Measurements from ENCODE around the gene AZGP1.
A peak's percentile ranks its signal among the peaks of the same experiment; 100 is the strongest.
"Not testable (repeated sequence)": the region's sequence is repeated elsewhere in the genome, so short reads cannot be mapped to it uniquely, and the experiment has no call there.

The AZGP1 gene

GRCh38 chr7:99975782-99976521 lies at the start of gene AZGP1:
Gene AZGP1 (minus strand): TSS chr7:99976031. CDS start chr7:99976020, 11 bp downstream.
- FAIRE-seq (no peak), DNase-seq (ENCODE audit: insufficient read length, low spot score) (peak; percentile 16)
- TF ChIP-seq POLR2A (IDR thresholded peaks at IDR 0.05; ENCODE audit: low read depth, low read length) = no peak

- FAIRE-seq (no peak), DNase-seq (ENCODE audit: insufficient read length, low spot score) (no peak)
- TF ChIP-seq POLR2A (IDR thresholded peaks at IDR 0.05; ENCODE audit: low read depth, low read length) = no peak
These were observed 48.3 kb upstream of the AZGP1 start for GRCh38 chr7:100024020-100024619.

- DNase-seq (ENCODE audit: insufficient read length, low spot score) = no peak
- TF ChIP-seq POLR2A (IDR thresholded peaks at IDR 0.05; ENCODE audit: low read depth, low read length) = no peak
- FAIRE-seq = no peak
These were observed 47.7 kb upstream of the AZGP1 start for GRCh38 chr7:100023526-100023925.

GRCh38 chr7:100022621-100023020 lies 46.8 kb upstream of the AZGP1 start:
- FAIRE-seq (no peak), DNase-seq (ENCODE audit: insufficient read length, low spot score) (no peak)
- TF ChIP-seq POLR2A (IDR thresholded peaks at IDR 0.05; ENCODE audit: low read depth, low read length) = no peak

DNA sequence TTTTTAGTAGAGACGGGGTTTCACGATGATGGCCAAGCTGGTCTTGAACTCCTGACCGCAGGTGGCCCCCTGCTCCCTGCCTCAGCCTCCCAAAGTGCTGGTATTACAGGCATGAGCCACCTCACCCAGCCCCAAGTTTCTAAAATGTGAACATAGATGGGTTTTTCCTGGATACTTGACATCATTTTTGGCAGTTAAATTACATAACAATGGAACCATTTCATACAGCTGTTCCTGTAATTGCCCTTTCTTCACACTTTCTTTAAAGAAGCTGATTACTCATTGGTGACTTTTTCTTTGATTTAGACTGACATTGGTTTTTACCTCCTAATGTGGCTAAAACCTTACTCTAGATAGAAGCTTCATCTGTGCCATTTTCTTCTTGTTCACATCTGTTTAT lies 45.5 kb upstream of the AZGP1 start:
- TF ChIP-seq POLR2A (IDR thresholded peaks at IDR 0.05; ENCODE audit: low read depth, low read length) = no peak
- FAIRE-seq (no peak), DNase-seq (ENCODE audit: insufficient read length, low spot score) (no peak)

GRCh38 chr7:100019908-100020307 lies 44.1 kb upstream of the AZGP1 start:
- TF ChIP-seq POLR2A (IDR thresholded peaks at IDR 0.05; ENCODE audit: low read depth, low read length) = no peak
- DNase-seq (ENCODE audit: insufficient read length, low spot score) (no peak), FAIRE-seq (no peak)

GRCh38 chr7:100017875-100018274 lies 42.0 kb upstream of the AZGP1 start:
- DNase-seq (ENCODE audit: insufficient read length, low spot score) (no peak), FAIRE-seq (no peak)
- no peak for TF ChIP-seq POLR2A (IDR thresholded peaks at IDR 0.05; ENCODE audit: low read depth, low read length)

GRCh38 chr7:100017300-100017699 lies 41.5 kb upstream of the AZGP1 start:
- DNase-seq (ENCODE audit: insufficient read length, low spot score) (no peak), FAIRE-seq (no peak)
- TF ChIP-seq POLR2A (IDR thresholded peaks at IDR 0.05; ENCODE audit: low read depth, low read length) = no peak

GRCh38 chr7:100016215-100016901 lies 40.5 kb upstream of the AZGP1 start:
- no peak for TF ChIP-seq POLR2A (IDR thresholded peaks at IDR 0.05; ENCODE audit: low read depth, low read length)
- DNase-seq (ENCODE audit: insufficient read length, low spot score) = no peak
- no peak for FAIRE-seq

DNA sequence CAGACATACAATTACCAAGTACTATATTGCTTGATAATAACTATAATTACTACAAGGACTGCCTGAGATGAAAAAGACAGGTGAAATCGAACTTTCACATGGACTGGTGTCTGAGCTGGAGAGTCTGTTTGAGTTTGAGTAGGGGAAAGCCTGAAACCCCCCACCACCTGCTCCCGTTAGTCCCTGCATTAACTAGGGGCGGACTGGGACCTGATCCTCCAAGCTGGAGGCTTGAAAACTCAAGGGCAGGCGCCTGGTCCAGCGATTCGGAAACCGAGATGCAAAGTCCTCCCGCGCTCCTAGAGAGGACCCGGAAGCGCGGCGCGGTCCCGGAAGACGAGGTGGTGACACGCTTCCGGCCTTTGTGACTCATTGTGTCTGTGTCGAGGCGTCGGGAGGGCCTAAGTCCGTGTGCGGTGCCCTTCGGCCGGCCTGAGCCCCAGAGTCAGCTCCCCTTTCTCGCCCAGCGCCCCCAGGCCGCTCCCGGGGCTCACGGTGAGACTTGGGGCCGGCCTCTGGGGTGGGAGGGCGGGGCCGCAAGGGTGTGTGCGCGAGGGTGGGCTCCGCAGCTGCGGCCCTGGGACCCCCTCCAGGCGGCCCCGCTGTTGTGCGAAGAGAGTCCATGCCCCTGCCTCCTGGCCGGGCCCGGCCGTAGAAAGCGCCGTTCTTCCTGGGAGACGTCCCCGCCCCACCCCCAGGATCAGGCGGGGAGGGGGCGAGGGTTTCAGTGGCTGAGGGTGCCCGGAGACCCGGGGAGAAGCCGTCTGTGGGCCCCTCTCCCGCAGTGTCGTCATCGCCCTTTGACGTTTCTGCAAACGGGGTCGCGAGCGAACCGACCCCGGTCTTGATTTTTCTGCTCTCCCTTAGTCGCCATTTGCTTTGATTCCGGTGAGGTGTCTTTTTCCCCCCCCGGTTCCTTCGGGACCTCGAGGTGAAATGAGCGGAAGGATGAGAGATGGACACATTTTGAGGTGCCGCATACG lies 39.7 kb upstream of the AZGP1 start, which contains the start of gene ZKSCAN1:
TSS of gene ZKSCAN1 (plus strand) at position 365 of the 983 bp plus-strand sequence. CDS start 7,911 bp downstream, outside the sequence.
- FAIRE-seq (no peak), DNase-seq (ENCODE audit: insufficient read length, low spot score) (peak; percentile 93)
- TF ChIP-seq POLR2A (IDR thresholded peaks at IDR 0.05; ENCODE audit: low read depth, low read length) = peak; percentile 90

- DNase-seq (ENCODE audit: insufficient read length, low spot score) (no peak), FAIRE-seq (no peak)
- no peak for TF ChIP-seq POLR2A (IDR thresholded peaks at IDR 0.05; ENCODE audit: low read depth, low read length)
These were observed 37.5 kb upstream of the AZGP1 start for GRCh38 chr7:100013328-100013676.

GRCh38 chr7:100012385-100013327 lies 36.8 kb upstream of the AZGP1 start:
- not testable (repeated sequence) for DNase-seq (ENCODE audit: insufficient read length, low spot score); FAIRE-seq
